CD4-positive, alpha-beta T cell treated with Interleukin-4 for 1 hour (primary cell): ENCODE results near the gene C10orf90.

ENCODE experiments used
- DNase-seq, 2 donors: peaks; one replicate each; pipeline ENCODE4 v3.0.0-alpha.2; 2020 to 2022

Gene C10orf90, protein sequence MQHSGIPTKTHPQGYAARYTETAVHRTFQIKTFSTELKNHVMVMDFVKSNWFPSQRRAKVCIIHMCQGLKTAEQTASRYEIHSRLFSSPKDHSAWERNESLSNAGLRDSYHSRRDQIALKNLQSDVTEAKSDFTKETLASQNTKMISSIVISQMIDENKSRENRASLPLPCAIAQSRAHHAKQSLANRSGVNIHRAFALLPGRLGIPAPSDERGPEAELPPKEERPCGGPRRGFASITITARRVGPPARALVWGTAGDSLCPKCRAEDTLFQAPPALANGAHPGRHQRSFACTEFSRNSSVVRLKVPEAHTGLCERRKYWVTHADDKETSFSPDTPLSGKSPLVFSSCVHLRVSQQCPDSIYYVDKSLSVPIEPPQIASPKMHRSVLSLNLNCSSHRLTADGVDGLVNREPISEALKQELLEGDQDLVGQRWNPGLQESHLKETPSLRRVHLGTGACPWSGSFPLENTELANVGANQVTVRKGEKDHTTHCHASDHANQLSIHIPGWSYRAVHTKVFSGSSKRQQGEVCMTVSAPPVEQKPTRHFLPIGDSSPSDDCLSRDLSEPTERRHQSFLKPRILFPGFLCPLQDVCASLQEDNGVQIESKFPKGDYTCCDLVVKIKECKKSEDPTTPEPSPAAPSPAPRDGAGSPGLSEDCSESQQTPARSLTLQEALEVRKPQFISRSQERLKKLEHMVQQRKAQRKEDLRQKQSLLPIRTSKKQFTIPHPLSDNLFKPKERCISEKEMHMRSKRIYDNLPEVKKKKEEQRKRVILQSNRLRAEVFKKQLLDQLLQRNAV

DNA sequence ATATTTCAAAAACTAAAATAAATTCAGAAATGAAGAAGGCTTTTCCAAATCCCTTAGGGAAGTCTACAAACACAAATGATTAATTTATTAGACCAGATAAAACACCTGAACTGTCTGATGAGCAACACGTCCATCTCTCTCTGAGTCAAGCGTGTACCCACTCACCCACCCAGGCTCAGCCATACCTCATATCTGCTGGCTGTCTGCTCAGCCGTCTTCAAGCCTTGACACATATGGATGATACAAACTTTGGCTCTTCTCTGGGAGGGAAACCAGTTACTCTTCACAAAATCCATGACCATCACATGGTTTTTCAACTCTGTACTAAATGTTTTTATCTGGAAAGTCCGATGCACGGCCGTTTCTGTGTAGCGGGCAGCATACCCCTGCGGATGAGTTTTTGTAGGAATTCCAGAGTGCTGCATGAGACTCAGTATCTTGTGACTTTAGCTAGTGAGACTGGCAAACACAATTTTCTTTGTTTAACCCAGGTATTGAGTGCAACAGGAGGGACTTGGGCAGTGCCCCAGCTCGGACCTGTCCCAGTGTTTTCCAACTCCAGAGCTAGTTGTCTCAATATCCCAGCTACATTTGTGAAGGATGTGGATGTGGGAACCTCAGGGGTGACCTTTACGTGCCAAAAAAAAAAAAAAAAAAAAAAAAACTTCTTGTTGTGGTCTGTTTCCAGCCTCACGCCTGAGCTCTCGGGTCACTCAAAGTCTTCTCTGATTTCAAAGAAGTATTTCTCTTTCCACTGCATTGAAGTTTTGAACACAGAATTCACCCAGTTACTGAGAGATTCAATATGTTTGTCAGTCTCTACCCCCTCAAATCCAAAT is at the start of gene C10orf90:
C10orf90 (minus strand) TSS at position 638 of the 839 bp plus-strand sequence; CDS start at position 425, 213 bp downstream.
- no peak for DNase-seq

DNA sequence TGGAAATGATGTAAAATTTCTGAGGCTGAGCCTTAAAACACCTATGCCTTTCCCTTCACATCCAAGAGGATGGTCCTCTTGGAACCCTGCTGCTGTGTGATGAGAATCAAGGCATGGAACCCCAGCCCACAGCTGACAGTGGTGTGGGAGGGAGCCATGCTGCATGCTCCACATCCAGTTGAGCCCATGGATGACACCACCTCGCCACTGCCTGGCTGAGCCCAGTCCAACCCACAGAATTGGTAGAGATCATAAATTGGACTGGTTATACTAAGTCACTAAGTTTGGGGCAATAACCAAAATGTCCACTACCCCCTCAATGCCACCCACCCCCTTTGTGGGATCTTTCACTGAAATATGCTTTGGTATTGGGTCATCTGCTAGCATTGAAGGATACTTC is 45.9 kb upstream of the C10orf90 start:
- DNase-seq, result no peak

DNA sequence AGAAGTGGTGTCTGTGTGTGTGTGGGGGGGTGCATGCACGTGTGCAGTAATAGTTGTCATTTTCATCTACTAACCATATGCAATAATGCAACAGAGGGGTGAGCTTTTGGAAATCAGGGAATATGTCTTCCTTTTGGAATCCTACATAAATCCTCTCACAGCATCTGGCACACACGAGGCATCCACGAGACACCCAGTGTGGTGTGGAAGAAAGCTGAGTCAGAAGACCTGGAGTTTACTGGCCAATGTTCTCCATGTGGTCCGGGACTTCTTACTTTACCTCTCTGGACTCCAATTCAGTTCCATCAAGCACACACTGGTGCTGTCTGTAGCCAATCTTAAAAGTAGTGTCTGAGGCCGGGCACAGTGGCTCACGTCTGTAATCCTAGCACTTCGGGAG is 43.1 kb upstream of the C10orf90 start:
- no peak for DNase-seq

DNA sequence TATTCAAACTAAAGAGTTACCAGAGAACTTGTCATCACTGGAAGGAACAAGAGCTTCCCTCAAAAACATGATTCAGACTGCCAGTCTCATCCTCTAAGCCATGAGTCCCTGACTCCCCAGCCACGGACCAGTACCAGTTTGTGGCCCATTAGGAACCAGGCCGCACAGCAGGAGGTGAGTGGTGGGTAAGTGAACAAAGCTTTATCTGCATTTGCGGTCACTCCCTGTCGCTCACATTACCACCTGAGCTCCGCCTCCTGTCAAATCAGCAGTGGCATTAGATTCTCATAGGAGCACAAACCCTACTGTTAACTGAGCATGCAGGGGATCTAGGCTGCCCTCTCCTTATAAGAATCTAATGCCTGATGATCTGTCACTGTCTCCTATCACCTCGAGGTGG is 42.2 kb upstream of the C10orf90 start:
- DNase-seq, result no peak

DNA sequence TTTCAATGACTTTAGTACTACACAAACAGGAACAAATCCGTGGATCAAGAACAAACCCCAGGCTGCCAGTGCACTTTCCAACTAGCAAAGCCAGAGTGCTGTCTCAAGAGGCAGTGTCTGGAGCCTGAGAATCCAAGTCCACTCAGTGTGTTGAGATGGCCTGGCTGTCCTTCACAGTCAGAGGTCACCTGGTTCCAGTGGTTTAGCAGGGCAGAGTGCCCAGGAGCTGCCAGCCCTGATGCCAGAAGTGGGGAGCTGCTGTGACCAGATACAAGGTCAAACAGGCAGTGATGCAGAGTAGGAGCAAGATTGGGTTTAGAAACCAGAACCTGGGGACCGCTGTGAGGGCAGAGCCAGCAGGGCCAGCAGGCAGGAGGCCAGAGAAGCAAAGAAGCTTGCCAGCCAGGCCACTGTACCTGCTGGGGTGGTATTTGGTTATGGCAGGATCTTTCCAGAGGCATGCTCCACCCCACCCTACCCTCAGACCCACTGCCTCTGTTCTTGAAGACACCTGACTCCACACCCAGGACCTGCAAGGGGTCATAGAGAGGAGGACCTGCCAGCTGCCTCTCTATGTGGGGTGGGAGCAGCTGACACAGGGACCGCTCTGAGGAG is 35.6 kb upstream of the C10orf90 start:
- DNase-seq, result no peak

DNA sequence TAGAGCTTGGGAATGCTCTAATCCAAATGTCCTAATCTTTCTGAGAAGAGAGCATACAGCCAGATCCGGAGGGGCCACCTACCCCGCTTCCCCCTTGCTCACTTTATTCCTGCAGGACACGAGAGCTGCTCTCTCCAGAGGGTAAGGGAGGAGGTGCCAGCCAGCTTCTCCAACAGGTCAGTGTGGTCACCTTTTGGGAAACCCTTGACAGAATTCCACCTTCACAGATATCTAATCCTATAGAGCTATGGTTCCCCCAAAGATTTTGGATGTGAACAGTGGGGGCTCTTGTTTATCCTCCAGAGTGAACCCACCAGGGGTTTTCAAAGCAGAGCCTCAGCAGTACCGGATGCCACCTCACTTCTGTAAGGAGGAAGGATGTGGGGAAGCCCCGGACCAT is 34.6 kb upstream of the C10orf90 start:
- DNase-seq, result no peak

DNA sequence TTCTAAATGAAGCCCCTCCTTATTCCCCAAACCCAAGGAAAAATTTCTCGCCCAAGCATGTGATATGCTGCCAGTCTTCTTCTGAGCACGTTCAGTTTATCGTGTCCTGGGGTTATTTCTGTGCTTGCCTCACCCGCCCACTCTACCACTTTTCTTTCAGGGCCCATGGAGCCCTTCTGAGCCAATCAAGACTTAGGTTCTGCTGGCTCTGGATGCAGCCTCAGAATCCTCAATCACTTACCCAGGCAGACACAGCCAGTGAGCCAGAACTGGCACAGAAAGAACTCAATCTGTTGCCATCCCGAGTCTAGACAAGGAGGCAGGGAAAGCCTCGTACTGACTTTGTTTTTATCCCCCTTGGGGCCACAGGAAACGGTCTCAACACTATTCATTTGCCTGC is 34.2 kb upstream of the C10orf90 start:
- no peak for DNase-seq

DNA sequence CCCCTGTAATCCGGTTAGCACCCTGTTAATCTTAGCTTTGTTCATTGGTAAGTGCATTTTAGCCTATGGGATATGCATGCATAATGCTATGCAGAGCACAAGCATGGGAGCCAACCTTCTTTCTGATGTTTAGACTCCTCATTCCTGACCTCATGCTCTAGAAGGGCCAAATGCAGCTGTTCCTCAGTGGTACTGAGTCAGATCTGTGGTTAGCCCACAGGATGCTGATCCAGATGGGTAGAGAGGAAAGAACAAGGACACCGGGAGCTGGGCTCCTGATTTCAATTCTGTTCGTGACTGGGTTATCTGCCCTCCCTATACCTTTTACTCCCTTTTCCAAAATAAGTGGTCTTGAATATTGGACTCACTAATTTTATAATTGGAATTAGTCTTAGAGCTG is 31.7 kb upstream of the C10orf90 start:
- DNase-seq, result no peak

DNA sequence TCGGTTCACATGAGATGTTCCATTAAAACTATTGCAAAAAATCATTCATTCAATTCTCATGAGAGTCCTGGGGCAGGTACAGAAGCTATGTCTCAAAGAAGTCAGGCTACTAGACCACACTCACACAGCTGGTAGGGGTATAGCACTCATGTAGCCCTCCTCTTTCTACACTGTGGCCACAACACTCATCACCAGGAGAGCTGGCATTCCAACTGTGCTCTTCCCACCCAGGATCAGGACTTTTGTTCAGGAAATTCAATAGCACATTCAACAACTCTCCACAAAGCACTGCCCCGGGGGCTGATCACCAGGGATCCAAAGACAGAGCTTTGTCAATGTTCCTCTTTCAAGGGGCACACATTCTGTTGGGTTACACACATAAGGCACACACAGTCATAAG is 31.0 kb upstream of the C10orf90 start:
- no peak for DNase-seq

DNA sequence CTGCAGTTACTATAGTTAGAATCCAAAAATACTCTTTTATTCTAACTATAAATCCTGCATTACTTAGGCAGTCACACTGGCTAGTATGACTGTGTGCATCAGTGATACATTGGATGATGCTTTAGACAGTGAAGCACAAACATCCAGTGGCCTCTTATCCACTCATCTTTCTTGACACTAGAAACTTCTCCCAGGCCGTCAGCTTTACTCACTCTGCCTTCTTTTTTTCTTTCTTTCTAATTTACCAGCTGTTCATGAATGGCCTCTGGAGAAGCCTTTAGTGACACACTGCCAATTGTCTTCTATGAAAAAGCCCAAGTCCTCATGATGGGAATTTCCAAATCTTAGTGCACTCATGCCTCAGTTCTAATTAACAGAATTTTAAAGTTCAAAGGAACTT is 26.2 kb upstream of the C10orf90 start:
- DNase-seq, result no peak

DNA sequence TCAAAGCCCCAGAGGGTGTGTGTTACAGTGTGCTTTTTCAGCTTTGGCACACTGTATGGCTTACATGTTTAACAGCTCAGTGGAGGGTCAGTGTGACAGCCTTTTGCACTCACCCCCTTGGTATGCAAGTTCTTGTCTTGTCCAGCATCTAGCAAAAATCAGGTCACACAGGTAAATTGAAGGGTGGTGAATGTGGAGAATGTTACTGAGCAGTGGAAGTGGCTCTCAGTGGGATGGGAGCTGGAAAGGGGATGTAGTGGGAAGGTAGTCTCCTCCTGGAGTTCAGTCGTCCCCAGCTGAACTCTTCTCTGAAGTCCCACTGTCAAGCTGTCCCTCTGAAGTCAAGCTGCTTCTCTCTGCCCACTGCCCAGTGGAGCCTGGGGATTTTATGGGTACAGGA is 21.0 kb upstream of the C10orf90 start:
- no peak for DNase-seq

DNA sequence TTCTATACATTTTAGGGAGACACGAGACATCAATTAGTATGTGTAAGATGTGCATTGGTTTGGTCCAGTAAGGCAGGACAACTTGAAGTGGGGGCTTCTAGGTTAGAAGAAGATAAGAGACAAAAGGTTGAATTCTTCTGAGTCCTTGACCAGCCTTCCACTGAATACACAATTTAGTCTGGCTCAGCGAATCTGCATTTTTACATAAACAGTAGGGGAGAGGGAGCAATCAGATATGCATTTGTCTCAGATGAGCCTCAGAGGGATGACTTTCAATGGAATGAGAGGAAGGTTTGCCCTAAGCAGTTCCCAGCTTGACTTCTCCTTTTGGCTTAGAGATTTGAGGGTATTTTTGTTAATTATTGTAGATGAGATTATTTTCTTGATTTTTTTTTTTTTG is 20.0 kb upstream of the C10orf90 start:
- DNase-seq, result no peak

DNA sequence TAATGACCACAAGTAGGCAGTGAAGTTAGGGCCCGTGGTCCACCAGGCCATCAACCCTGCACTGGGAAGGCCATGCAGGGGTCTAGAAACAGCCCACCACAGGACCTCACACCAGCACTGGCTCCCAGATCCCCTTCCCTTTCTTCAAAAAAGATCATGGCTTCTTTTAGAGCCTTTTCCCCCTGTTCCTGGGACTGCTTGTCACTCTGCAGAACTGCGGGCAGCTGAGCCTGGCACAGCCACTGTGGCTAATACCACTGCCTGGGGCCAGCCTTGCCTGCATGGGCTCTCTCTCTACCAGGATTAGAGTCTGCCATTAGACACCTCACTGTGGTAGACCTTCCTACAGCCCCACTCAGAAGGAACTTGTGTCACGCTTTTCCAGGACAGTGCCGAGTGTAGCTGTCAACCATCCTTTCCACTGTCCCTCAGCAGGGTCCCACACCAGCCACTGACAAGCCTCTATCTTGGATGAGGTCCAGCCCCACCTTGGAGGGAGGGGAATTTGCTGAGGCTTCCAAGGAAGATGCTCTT is 19.0 kb upstream of the C10orf90 start:
- no peak for DNase-seq

DNA sequence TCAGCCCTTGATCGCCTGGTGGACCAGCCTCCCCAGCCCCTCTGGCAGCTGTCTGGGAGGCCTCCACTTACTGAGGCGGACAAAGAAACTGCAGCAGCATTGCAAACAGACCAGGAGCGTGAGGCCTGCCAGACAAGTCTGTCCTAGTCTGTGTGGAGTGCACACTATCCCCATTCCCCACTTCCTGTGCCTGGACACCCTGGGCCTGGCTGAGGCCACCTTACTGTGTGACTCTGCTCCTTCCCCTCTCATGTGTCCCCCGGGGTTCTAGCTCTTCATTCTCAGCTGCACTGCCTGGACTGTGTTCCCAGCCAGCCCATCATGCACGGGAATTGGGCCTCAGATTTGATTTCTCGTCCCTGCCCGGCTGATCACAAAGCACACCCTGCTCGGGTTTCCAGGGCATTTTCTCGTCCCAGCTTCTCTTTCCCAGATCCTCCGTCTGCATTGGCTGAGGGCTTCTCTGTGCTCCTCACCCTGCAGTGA is 16.7 kb upstream of the C10orf90 start:
- DNase-seq, result no peak

DNA sequence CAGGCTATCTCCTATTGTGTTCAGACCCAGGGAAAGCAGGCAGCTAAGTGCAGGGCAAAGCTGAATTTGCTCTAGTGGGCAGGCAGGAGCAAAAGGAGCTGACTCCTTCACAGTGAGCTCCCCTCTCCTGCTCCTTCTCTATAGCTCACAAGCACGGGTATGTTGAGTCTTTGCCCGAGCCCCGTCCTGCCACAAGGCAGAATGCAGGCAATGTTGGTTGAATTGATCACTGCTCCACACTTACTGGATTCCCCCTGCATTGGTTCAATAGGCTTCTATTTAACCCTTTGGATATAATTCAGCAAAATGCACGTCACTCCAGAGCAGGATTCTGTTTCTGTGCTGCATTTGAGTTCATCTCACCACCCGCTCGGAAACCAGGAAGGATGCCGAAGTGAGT is 16.2 kb upstream of the C10orf90 start:
- no peak for DNase-seq

DNA sequence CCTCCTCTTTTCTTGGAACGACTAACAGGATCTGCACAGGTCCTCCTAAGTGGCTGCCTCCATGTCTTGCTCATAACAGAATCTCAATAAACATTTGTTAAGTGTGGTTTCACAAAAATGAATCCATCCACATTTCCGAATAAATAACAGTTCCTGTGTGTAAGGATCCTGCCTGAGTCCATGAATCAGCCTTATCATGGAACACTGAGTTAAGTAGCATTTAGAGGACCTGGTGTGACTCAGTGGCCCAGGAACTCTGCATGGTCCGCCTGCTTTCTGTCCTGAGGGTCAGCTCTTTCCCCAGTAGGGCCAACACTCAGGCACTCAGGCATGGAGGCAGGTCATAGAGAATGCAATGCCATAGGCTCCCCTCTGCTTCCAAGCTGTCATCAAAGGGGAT is 15.8 kb upstream of the C10orf90 start:
- no peak for DNase-seq

DNA sequence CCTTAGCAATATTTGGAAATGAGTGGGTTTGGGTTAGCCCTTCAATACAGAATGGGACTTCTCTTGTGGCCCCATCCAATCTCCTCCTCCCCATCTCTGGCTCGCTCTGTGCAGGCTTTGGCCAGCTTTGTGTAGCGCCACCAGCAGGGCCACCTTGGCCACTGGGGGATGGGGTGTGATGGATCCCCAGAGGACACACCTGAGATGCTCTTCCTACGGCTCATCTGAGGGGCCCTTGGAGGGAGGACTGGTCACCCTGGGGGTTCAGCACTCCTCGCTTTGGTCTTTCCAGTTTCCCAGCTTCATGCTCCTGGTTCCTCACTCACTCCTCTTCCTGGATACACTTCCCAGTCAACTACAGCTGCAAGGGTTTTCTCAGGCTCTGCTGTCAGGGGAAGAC is 15.3 kb upstream of the C10orf90 start:
- DNase-seq, result no peak

DNA sequence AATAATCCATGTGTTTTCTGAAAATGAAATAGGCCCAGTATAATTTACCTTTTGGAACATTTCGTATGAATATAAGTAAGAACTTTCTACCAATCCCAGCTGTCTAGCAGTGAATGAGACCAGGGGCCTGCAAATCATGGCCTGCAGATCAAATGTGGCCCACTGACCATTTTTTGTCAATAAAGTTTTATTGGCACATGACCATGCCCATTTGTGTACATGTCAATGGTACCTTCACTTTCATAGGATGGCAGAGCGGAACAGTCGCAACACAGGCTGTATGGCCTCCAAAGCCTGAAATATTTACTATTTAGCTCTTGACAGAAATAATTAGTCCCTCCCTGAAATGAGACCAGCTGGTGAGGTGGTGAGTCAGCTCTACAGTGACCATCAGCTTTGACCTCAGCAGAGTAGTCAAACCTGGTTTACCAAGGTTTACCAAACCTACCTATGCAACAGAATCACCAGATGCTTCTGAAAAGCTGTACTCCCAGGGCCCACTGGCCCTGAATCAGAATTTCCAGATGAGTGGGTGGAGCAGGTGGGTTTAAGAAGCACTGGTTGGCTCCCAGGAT is 13.8 kb upstream of the C10orf90 start:
- no peak for DNase-seq

DNA sequence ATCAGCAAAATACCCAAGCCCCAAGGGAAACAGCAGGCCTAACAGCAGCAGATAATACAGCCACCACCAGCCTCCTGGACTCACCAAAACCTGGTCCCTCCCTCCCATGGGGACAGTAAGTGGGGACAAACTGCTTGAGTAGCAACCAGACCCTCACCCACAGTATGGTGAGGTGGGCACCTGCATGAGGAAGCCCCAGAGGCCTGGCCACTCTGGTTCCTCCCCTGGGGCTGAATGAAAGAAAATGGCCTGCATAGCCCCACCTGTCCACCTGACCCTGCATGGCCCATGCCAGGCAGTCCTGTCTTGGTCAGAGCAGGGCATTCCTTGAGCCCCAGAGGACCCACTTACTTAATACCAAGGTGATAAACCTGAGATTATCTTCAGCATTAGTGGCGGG is 13.0 kb upstream of the C10orf90 start:
- no peak for DNase-seq

DNA sequence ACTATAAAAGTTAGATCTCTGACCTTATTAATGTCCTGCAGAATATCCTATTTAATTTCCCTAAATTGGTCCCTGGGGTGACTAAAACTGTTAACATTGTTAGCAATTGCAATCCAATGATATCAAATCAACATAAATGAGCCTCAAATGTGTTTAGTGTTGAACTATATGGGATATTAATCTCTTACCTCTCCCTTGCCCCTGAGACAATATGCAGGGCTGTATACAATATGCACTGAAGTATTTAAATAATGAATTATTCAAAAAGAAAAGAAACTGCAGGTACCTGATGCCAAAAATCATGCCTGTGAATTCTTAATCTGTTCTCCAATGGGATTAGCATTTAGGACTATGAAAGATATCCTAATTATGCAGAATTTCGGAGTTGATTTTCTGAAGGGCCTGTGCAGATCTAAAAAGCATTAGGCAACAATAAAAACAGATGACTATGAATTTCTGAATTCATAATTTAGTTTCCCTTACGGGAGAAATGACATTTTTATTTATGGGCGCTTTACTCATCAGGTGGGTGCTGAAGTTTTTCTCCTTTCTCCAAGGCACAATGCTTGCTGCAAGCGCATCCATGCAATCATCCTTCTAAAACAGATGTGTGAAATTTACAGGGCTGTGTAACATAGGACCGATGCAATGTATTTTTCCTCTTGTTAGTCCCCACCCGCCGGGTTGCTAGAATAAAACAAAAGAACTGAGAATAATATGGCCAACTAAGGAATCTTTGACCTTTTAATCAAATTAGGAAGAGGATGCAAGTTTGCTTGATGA is 5.4 kb upstream of the C10orf90 start:
- no peak for DNase-seq
